GM23338 (cell line): ENCODE data around the gene CIDEB. TPM values are rescaled to one million over a fixed set of nuclear protein-coding genes. Genes with fewer than 3 reads are reported as not detected.

ENCODE experiments used
- ATAC-seq: fragments of 200-7000 bp; cut with Tn5 transposase; 3 replicates; pipeline ENCODE4 v1.9.1; 2020
- DNase-seq: peaks from one replicate; pipeline ENCODE4 v3.0.0-alpha.2; 2015; ENCODE audit warnings: low spot score
- H2AFZ ChIP-seq: fragments of 200-600 bp; sonication (generic); 2 replicates; pipeline ENCODE4 v1.8.0; 2016; ENCODE audit warnings: antibody characterized with exemption, mild to moderate bottlenecking, moderate library complexity
- H3F3A ChIP-seq: fragments of 200-600 bp; sonication (generic); replicated peaks from 2 replicates; pipeline ENCODE4 v1.8.0; 2017; ENCODE audit warnings: antibody characterized with exemption, mixed run types, low read depth
- H3K27ac ChIP-seq: fragments of 200-600 bp; sonication (generic); 2 replicates; pipeline ENCODE4 v1.6.1; 2016; ENCODE audit warnings: low read depth
- H3K27me3 ChIP-seq: fragments of 200-600 bp; sonication (generic); 2 replicates; pipeline ENCODE4 v1.8.0; 2016; ENCODE audit warnings: mild to moderate bottlenecking, mixed run types, moderate library complexity; ENCODE audit not compliant: insufficient read depth
- H3K36me3 ChIP-seq: fragments of 200-600 bp; sonication (generic); 2 replicates; pipeline ENCODE4 v1.8.0; 2016; ENCODE audit warnings: mild to moderate bottlenecking; ENCODE audit not compliant: insufficient read depth
- H3K4me1 ChIP-seq: fragments of 200-600 bp; sonication (generic); 2 replicates; pipeline ENCODE4 v1.8.0; 2016; ENCODE audit warnings: mild to moderate bottlenecking, moderate library complexity; ENCODE audit not compliant: insufficient read depth
- H3K4me2 ChIP-seq: fragments of 200-600 bp; sonication (generic); 2 replicates; pipeline ENCODE4 v1.7.1; 2017; ENCODE audit warnings: mixed run types
- H3K4me3 ChIP-seq: fragments of 200-600 bp; sonication (generic); 2 replicates; pipeline ENCODE4 v1.6.1; 2016; ENCODE audit warnings: mixed run types
- H3K79me2 ChIP-seq: fragments of 200-600 bp; sonication (generic); replicated peaks from 2 replicates; pipeline ENCODE4 v1.8.0; 2017; ENCODE audit warnings: mild to moderate bottlenecking; ENCODE audit not compliant: insufficient read depth
- H3K9me2 ChIP-seq: fragments of 200-600 bp; sonication (generic); 2 replicates; pipeline ENCODE4 v1.8.0; 2017; ENCODE audit not compliant: insufficient read depth
- H4K20me1 ChIP-seq: fragments of 200-600 bp; sonication (generic); replicated peaks from 2 replicates; pipeline ENCODE4 v1.8.0; 2017; ENCODE audit warnings: mild to moderate bottlenecking; ENCODE audit not compliant: insufficient read depth
- H3K27ac Mint-ChIP-seq: 2 replicates; pipeline ENCODE4 v1.8.0; 2020; ENCODE audit warnings: inconsistent platforms, mild to moderate bottlenecking, moderate library complexity, mixed read lengths
- H3K27me3 Mint-ChIP-seq: 3 replicates; pipeline ENCODE4 v1.8.0; 2022; ENCODE audit warnings: low read depth, mild to moderate bottlenecking, moderate library complexity, mixed read lengths, inconsistent platforms; ENCODE audit not compliant: insufficient read depth, poor library complexity
- H3K36me3 Mint-ChIP-seq: 3 replicates; pipeline ENCODE4 v1.8.0; 2021; ENCODE audit warnings: low read depth, mild to moderate bottlenecking, inconsistent platforms, moderate library complexity, mixed read lengths
- H3K4me1 Mint-ChIP-seq: 3 replicates; pipeline ENCODE4 v1.8.0; 2020; ENCODE audit warnings: mild to moderate bottlenecking, inconsistent platforms, mixed read lengths
- H3K4me3 Mint-ChIP-seq: 3 replicates; pipeline ENCODE4 v1.8.0; 2021; ENCODE audit warnings: moderate library complexity, mild to moderate bottlenecking, inconsistent platforms, mixed read lengths
- H3K9me3 Mint-ChIP-seq: 3 replicates; pipeline ENCODE4 v1.8.0; 2020; ENCODE audit warnings: moderate library complexity, mild to moderate bottlenecking, inconsistent platforms, mixed read lengths
- CTCF ChIP-seq, 2 experiments: fragments of 200-600 bp in 1 of 2; sonication (generic) in 1 of 2; conservative IDR thresholded peaks; 2 replicates each; pipeline versions ENCODE4 v1.5.1 to v1.6.1; 2016 to 2017; ENCODE audit warnings: antibody characterized with exemption in 2 of 2, low read depth in 2 of 2, mild to moderate bottlenecking in 2 of 2, moderate library complexity in 1 of 2
- EZH2 ChIP-seq: fragments of 200-600 bp; sonication (generic); IDR thresholded peaks from one replicate; pipeline ENCODE4 v1.8.0; 2017; ENCODE audit warnings: antibody characterized with exemption, mild to moderate bottlenecking, low read depth; ENCODE audit not compliant: unreplicated experiment
- EZH2phosphoT487 ChIP-seq: fragments of 200-600 bp; sonication (generic); IDR thresholded peaks from one replicate; pipeline ENCODE4 v1.8.1; 2018; ENCODE audit warnings: antibody characterized with exemption; ENCODE audit not compliant: unreplicated experiment
- POLR2AphosphoS5 ChIP-seq: IDR thresholded peaks from 2 replicates; pipeline ENCODE4 v1.6.1; 2016; ENCODE audit warnings: antibody characterized with exemption, low read depth
- ZNF114 ChIP-seq: fragments of 250-450 bp; sonication (Bioruptor Pico); IDR thresholded peaks from 2 replicates; pipeline ENCODE4 v1.5.0; 2020; ENCODE audit warnings: mild to moderate bottlenecking, moderate library complexity
- polyA plus RNA-seq: library from polyadenylated mRNA; unstranded; fragments of >200 nt; fragmentation: Nextera tagmentation; extraction: Ambion mirVana; gene quantifications from 2 replicates; pipeline ENCODE4 v1.2.1, GENCODE V29; 2016
- total RNA-seq: library from RNA; depleted of rRNA; stranded (reverse); fragments of >200 nt; shearing (Covaris generic); gene quantifications from 2 replicates; pipeline ENCODE4 v1.2.3, GENCODE V29; 2014

CIDEB gene
- total and polyA plus RNA-seq, 2 experiments from 2014 or later, result 3.4 to 4.6 TPM

- Histone ChIP-seq H4K20me1 (peaks cover 4% of the 10 kb centered on the region), H3K36me3 (no peaks in the 10 kb centered on the region), H3K9me2 (no peaks in the 10 kb centered on the region), H3K4me1 (peaks cover 26% of the 10 kb centered on the region; the same call in 1 of the 2 replicates), H3K79me2 (no peaks in the 10 kb centered on the region), H3K4me3 (peak within 1 kb of the TSS; percentile 80), H3K27ac (no peak within 1 kb of the TSS), H3F3A (0 out of 2 replicates have a peak, but pooled peaks cover 8% of the 10 kb centered on the region), H2AFZ (peak within 1 kb of the TSS; percentile 100), H3K4me2 (peak within 1 kb of the TSS; percentile 92), H3K27me3 (peaks cover 98% of the 10 kb centered on the region)
- Mint-ChIP-seq H3K27ac (no peak within 1 kb of the TSS), H3K4me3 (peak within 1 kb of the TSS; percentile 83), H3K9me3 (no peaks in the 10 kb centered on the region), H3K36me3 (no peaks in the 10 kb centered on the region), H3K27me3 (peaks cover 92% of the 10 kb centered on the region), H3K4me1 (peaks cover 23% of the 10 kb centered on the region)
- TF ChIP-seq EZH2, result peak; percentile 48
- TF ChIP-seq EZH2phosphoT487, result no peak
- ATAC-seq (peak; percentile 17), DNase-seq (peak; percentile 56)
Observed at GRCh38 chr14:24334431-24335291, 26.9 kb upstream of the CIDEB start, which contains the start of gene ADCY4. Gene ADCY4 (minus strand): TSS chr14:24335071. CDS start chr14:24334652, 419 bp downstream.

- no peaks in the 10 kb centered on the region; the same call in 1 of the 2 replicates for H4K20me1 ChIP-seq
- ATAC-seq (peak; percentile 75), DNase-seq (peak; percentile 91)
- peak overlapping the region; percentile 47; the same call in 1 of the 2 replicates for H3K27ac Mint-ChIP-seq
- peaks cover 26% of the 10 kb centered on the region; the same call in 1 of the 2 replicates for H3K4me1 ChIP-seq
- peaks cover 79% of the 10 kb centered on the region for H3K27me3 Mint-ChIP-seq
- H3K4me3 Mint-ChIP-seq, result peak overlapping the region; percentile 74
- peak overlapping the region; percentile 92 for H3K4me2 ChIP-seq
- H3K4me3 ChIP-seq, result peak overlapping the region; percentile 80
- peaks cover 23% of the 10 kb centered on the region for H3K4me1 Mint-ChIP-seq
- H3F3A ChIP-seq, result 0 out of 2 replicates have a peak, but pooled peaks cover 8% of the 10 kb centered on the region
- TF ChIP-seq POLR2AphosphoS5 (peak; percentile 38; the same call in 1 of the 2 replicates), CTCF (conservative IDR thresholded peaks at IDR 0.05; ENCODE audit: low read depth in 2 of 2) (peak; percentile 70 to 72), ZNF114 (CRISPR knock-in tag) (no peak)
- no peaks in the 10 kb centered on the region for H3K36me3 ChIP-seq
- H3K79me2 ChIP-seq, result no peaks in the 10 kb centered on the region
- H3K9me2 ChIP-seq, result no peaks in the 10 kb centered on the region
- peaks cover 85% of the 10 kb centered on the region for H3K27me3 ChIP-seq
- H3K9me3 Mint-ChIP-seq, result no peaks in the 10 kb centered on the region; the same call in 2 of the 3 replicates
- no peak overlapping the region for H3K27ac ChIP-seq
- H2AFZ ChIP-seq, result peak overlapping the region; percentile 100
- no peaks in the 10 kb centered on the region; the same call in 2 of the 3 replicates for H3K36me3 Mint-ChIP-seq
Observed at GRCh38 chr14:24332268-24332993, 24.7 kb upstream of the CIDEB start.
